ENCODE results near the gene COPS2. TPM values are rescaled to one million over a fixed set of nuclear protein-coding genes. Genes with fewer than 3 reads are reported as not detected.

The COPS2 gene
- total RNA-seq, 1 experiment from 2014 or later = 88.3 TPM

DNA sequence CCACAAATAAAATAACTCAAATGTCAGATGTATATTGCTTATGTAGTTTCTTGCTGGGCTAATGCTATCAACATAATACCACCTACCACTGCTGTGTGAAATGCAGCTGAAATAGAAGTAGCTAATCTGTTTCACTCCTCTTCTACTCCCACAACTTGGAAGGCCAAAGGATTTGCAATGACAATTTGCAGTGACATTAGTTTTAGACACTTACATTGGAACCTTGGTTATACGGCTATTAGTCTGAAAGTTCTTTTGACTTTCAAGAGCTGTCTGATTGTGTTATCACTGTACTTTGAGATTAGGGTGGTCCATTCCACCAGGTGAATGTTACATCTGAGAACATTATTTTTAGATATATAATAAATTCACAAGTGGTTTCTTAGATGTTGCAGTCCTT is 33.5 kb downstream of the COPS2 start:
- Histone ChIP-seq H4K8ac (replicated peaks; ENCODE audit: insufficient read length, low read depth, low read length) (no peak overlapping the region), H3K9ac (ENCODE audit: extremely low read depth, insufficient read length, low read length) (no peak overlapping the region), H2BK5ac (ENCODE audit: insufficient read length, low read length) (no peak overlapping the region), H4K5ac (ENCODE audit: insufficient read length, low read depth, low read length) (no peak overlapping the region), H3K27ac (ENCODE audit: insufficient read length, low read depth, low read length) (no peak overlapping the region), H3K4me2 (ENCODE audit: insufficient read depth, insufficient read length, low read length) (no peak overlapping the region), H3K4me1 (ENCODE audit: insufficient read depth, low read length) (no peaks in the 10 kb centered on the region), H3K79me1 (ENCODE audit: insufficient read depth, low read depth, low read length, poor library complexity, severe bottlenecking) (no peaks in the 10 kb centered on the region), H4K91ac (ENCODE audit: insufficient read length, low read depth, low read length) (no peak overlapping the region), H3K14ac (ENCODE audit: insufficient read depth, low read length) (no peak overlapping the region), H3K23ac (ENCODE audit: insufficient read length, low read depth, low read length) (no peak overlapping the region), H2BK120ac (ENCODE audit: low read depth, low read length, poor library complexity, severe bottlenecking) (no peak overlapping the region), H3K79me2 (ENCODE audit: insufficient read depth, low read length) (no peaks in the 10 kb centered on the region), H2BK20ac (ENCODE audit: low read depth, low read length, poor library complexity, severe bottlenecking) (no peak overlapping the region), H3K56ac (ENCODE audit: insufficient read length, low read depth, low read length) (no peak overlapping the region), H2BK12ac (ENCODE audit: insufficient read length, low read depth, low read length) (no peak overlapping the region), H2AK5ac (ENCODE audit: insufficient read length, low read length) (no peak overlapping the region), H2BK15ac (ENCODE audit: low read depth, low read length) (no peak overlapping the region), H2AFZ (ENCODE audit: low read length) (no peak overlapping the region), H3K18ac (ENCODE audit: insufficient read length, low read depth, low read length) (no peak overlapping the region), H3T11ph (ENCODE audit: low read length) (no peak overlapping the region), H3K4ac (ENCODE audit: low read depth, low read length) (no peak overlapping the region), H3K23me2 (ENCODE audit: insufficient read length, low read depth, low read length, poor library complexity, severe bottlenecking) (no peaks in the 10 kb centered on the region), H3K9me3 (ENCODE audit: control insufficient read depth, low read depth, low read length) (no peaks in the 10 kb centered on the region), H4K20me1 (ENCODE audit: control insufficient read depth, insufficient read depth, insufficient read length) (no peaks in the 10 kb centered on the region), H3K27me3 (ENCODE audit: insufficient read depth, low read length) (no peaks in the 10 kb centered on the region)
- no peak for TF ChIP-seq CTCF (conservative IDR thresholded peaks at IDR 0.05)
- DNase-seq = no peak
- Mint-ChIP-seq H3K27me3 (ENCODE audit: low read depth) (no peaks in the 10 kb centered on the region), H3K4me3 (no peak overlapping the region), H3K9me3 (no peaks in the 10 kb centered on the region), H3K36me3 (ENCODE audit: insufficient read depth in 1 of 3, low read depth in 3 of 3) (peaks cover 0 to 9% (median 0%) of the 10 kb centered on the region in 3 experiments; a peak in 3 of 7 replicates), H3K4me1 (peaks cover 6% of the 10 kb centered on the region in 2 experiments), H3K27ac (no peak overlapping the region)
- no CpG with 5 or more reads among the region's 1 CpG for WGBS (ENCODE audit: extremely low coverage, insufficient read length, low lambda C conversion rate)

Measured in H9 (cell line).